Parathyroid adenoma (tissue), 2 donors: ENCODE data around the gene RANBP3L.

Experiments
- H2AFZ ChIP-seq: fragments of 300-600 bp; sonication (generic); one replicate; pipeline ENCODE4 v1.7.0; 2017; ENCODE audit warnings: antibody characterized with exemption, mild to moderate bottlenecking
- H3K27ac ChIP-seq: fragments of 300-600 bp; sonication (generic); one replicate; pipeline ENCODE4 v1.7.0; 2017
- H3K27me3 ChIP-seq: fragments of 300-600 bp; sonication (generic); one replicate; pipeline ENCODE4 v1.7.0; 2017; ENCODE audit warnings: low read length; ENCODE audit not compliant: control insufficient read depth, insufficient read depth
- H3K36me3 ChIP-seq: fragments of 300-600 bp; sonication (generic); one replicate; pipeline ENCODE4 v1.7.0; 2017; ENCODE audit warnings: low read length; ENCODE audit not compliant: control insufficient read depth, insufficient read depth
- H3K4me1 ChIP-seq: fragments of 300-600 bp; sonication (generic); one replicate; pipeline ENCODE4 v1.7.0; 2017; ENCODE audit warnings: control low read depth
- H3K4me2 ChIP-seq: fragments of 300-600 bp; sonication (generic); one replicate; pipeline ENCODE4 v1.7.0; 2017; ENCODE audit warnings: low read length
- H3K4me3 ChIP-seq: fragments of 300-600 bp; sonication (generic); one replicate; pipeline ENCODE4 v1.7.0; 2017; ENCODE audit warnings: low read depth, low read length
- H3K79me2 ChIP-seq: fragments of 300-600 bp; sonication (generic); one replicate; pipeline ENCODE4 v1.7.0; 2017; ENCODE audit warnings: control low read depth
- H3K9ac ChIP-seq: fragments of 300-600 bp; sonication (generic); one replicate; pipeline ENCODE4 v1.7.0; 2017; ENCODE audit warnings: mild to moderate bottlenecking
- H3K9me3 ChIP-seq: fragments of 300-600 bp; sonication (generic); one replicate; pipeline ENCODE4 v1.7.0; 2017; ENCODE audit warnings: low read length; ENCODE audit not compliant: control insufficient read depth
- TF ChIP-seq, protein P1 (sequence below): fragments of 300-600 bp; sonication (generic); IDR thresholded peaks from one replicate; pipeline ENCODE4 v1.7.0; 2017; ENCODE audit warnings: antibody characterized with exemption, mild to moderate bottlenecking
- donor health status: primary hyperparathyroidism.

RANBP3L gene

DNA sequence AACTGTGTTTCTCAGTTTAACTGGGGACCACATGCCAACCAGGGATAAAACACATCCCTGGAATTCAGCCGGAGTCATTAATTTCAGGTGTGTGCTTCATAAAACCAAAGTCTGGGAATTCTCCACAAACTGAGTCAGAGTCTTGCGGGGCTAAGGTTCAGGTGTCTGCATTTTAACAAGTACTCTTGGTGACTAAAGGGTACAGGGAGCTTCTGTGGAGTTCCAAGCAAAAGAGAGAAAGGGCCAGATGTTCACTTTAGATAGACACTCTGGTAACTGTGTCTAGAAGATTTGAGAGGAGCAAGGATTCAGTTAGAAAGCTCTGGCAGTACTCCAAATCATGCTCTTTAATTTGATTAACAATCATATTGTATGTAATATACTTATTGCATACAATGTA, 64.0 kb downstream of the RANBP3L start:
- no peak overlapping the region for H2AFZ ChIP-seq
- H3K4me3 ChIP-seq = no peak overlapping the region
- H3K4me2 ChIP-seq = no peak overlapping the region
- H3K9me3 ChIP-seq = no peaks in the 10 kb centered on the region
- no peak overlapping the region for H3K9ac ChIP-seq
- H3K4me1 ChIP-seq = peaks cover 11% of the 10 kb centered on the region
- TF ChIP-seq, protein P1, sequence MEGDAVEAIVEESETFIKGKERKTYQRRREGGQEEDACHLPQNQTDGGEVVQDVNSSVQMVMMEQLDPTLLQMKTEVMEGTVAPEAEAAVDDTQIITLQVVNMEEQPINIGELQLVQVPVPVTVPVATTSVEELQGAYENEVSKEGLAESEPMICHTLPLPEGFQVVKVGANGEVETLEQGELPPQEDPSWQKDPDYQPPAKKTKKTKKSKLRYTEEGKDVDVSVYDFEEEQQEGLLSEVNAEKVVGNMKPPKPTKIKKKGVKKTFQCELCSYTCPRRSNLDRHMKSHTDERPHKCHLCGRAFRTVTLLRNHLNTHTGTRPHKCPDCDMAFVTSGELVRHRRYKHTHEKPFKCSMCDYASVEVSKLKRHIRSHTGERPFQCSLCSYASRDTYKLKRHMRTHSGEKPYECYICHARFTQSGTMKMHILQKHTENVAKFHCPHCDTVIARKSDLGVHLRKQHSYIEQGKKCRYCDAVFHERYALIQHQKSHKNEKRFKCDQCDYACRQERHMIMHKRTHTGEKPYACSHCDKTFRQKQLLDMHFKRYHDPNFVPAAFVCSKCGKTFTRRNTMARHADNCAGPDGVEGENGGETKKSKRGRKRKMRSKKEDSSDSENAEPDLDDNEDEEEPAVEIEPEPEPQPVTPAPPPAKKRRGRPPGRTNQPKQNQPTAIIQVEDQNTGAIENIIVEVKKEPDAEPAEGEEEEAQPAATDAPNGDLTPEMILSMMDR = no peak
- no peaks in the 10 kb centered on the region for H3K27me3 ChIP-seq
- no peaks in the 10 kb centered on the region for H3K36me3 ChIP-seq
- H3K27ac ChIP-seq = no peak overlapping the region
- no peaks in the 10 kb centered on the region for H3K79me2 ChIP-seq

DNA sequence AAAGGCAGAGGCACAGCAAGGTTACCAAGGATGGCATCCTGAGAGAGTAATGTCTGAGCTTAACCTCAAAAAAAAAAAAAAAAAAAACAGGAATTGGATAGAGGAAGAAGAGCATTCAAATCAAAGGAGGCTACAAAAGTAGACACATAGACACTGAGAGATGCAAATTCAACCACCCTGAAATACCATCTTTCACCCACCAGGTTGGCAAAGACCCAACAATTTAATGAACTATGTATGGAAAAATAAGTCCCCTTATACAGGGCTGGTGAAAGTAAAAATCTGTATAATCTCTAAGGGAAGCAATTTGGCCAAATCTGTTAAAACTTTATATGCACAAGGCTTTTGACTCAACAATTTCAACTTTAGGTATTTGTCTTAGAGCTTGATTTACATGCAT, 64.9 kb downstream of the RANBP3L start:
- Histone ChIP-seq H3K4me2 (no peak overlapping the region), H3K9ac (no peak overlapping the region), H3K36me3 (no peaks in the 10 kb centered on the region), H3K27ac (no peak overlapping the region), H3K9me3 (no peaks in the 10 kb centered on the region), H3K4me1 (peaks cover 8% of the 10 kb centered on the region), H3K79me2 (no peaks in the 10 kb centered on the region), H3K27me3 (no peaks in the 10 kb centered on the region), H3K4me3 (no peak overlapping the region), H2AFZ (no peak overlapping the region)
- TF ChIP-seq, protein P1 = no peak

DNA sequence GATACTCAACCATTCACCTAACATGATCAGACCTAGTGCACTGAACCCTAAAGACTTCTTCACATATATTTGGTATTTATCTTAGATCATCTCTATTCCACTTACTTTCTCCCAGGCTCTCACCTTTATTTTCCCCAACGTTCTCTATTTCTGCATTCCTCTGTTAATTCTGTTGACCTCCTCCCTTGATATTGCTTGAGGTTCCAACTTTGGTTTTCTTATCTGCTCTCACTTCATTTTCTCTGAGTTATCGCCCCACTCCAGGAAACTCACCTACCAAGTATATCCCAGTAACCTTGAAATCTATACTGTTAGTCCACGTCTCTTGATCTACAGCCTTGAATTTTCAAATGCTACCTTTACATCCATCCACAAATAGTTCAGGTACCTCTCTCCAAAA, 69.2 kb downstream of the RANBP3L start:
- no peaks in the 10 kb centered on the region for H3K36me3 ChIP-seq
- H3K27ac ChIP-seq = no peak overlapping the region
- no peak overlapping the region for H3K9ac ChIP-seq
- no peak overlapping the region for H3K4me2 ChIP-seq
- no peak overlapping the region for H3K4me3 ChIP-seq
- H3K4me1 ChIP-seq = peaks cover 3% of the 10 kb centered on the region
- no peaks in the 10 kb centered on the region for H3K79me2 ChIP-seq
- H2AFZ ChIP-seq = no peak overlapping the region
- H3K27me3 ChIP-seq = no peaks in the 10 kb centered on the region
- H3K9me3 ChIP-seq = no peaks in the 10 kb centered on the region
- TF ChIP-seq, protein P1 = no peak

DNA sequence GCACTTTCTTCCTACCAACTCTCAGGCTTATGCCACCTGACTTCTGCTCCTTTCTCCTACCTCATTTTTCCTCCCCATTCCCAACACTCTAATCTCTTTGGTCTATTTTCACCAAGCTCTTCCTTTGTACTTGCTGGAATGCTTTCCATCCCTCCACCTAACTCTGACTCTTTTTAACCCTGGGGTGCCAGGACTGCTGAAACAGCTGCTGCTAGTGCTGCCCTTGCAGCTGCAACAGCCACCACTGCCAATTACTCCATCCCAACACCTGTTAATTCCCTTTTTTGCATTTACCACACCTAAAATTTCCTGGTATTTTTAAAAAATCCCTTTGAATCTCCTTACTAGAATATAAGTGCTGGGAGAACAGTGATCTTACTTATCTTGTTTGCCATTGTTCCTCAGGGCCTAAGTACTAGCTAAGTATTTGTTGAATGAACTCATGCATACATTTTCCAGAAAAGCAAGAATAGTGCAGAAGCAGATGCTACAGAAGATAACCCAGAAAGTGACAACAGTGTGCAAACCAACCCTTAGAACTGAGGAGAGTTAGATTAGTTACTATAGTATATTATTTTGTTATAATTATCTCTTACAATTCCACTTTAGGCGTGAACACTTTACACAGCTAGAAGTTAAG, 71.4 kb downstream of the RANBP3L start:
- Histone ChIP-seq H3K4me2 (no peak overlapping the region), H3K27ac (no peak overlapping the region), H3K4me1 (peaks cover 3% of the 10 kb centered on the region), H2AFZ (no peak overlapping the region), H3K9me3 (no peaks in the 10 kb centered on the region), H3K9ac (no peak overlapping the region), H3K27me3 (no peaks in the 10 kb centered on the region), H3K4me3 (no peak overlapping the region), H3K36me3 (no peaks in the 10 kb centered on the region), H3K79me2 (no peaks in the 10 kb centered on the region)
- TF ChIP-seq, protein P1 = no peak

DNA sequence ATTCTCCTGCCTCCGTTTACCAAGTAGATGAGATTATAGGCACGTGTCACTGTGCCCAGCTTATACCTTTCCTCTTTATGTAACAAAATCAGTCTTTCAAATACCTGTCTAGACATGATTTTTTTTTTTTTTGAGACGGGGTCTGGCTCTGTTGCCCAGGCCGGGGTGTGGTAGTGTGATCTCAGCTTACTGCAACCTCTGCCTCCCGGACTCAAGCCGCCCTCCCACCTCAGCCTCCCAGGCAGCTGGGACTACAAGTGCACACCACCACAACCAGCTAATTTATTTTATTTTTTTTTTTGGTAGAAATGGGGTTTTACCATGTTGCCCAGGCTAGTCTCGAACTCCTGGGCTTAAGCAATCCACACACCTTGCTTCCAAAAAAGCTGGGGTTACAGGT, 73.2 kb downstream of the RANBP3L start:
- Histone ChIP-seq H3K27me3 (no peaks in the 10 kb centered on the region), H3K4me3 (no peak overlapping the region), H2AFZ (no peak overlapping the region), H3K36me3 (no peaks in the 10 kb centered on the region), H3K79me2 (no peaks in the 10 kb centered on the region), H3K4me1 (peaks cover 3% of the 10 kb centered on the region), H3K27ac (no peak overlapping the region), H3K9me3 (no peaks in the 10 kb centered on the region), H3K4me2 (no peak overlapping the region), H3K9ac (no peak overlapping the region)
- TF ChIP-seq, protein P1 = no peak
